ENCODE results near the gene RGS19. TPM values are rescaled to one million over a fixed set of nuclear protein-coding genes. Genes with fewer than 3 reads are reported as not detected.

The RGS19 gene
- total RNA-seq, 1 experiment from 2014 or later: 18.5 TPM

DNA sequence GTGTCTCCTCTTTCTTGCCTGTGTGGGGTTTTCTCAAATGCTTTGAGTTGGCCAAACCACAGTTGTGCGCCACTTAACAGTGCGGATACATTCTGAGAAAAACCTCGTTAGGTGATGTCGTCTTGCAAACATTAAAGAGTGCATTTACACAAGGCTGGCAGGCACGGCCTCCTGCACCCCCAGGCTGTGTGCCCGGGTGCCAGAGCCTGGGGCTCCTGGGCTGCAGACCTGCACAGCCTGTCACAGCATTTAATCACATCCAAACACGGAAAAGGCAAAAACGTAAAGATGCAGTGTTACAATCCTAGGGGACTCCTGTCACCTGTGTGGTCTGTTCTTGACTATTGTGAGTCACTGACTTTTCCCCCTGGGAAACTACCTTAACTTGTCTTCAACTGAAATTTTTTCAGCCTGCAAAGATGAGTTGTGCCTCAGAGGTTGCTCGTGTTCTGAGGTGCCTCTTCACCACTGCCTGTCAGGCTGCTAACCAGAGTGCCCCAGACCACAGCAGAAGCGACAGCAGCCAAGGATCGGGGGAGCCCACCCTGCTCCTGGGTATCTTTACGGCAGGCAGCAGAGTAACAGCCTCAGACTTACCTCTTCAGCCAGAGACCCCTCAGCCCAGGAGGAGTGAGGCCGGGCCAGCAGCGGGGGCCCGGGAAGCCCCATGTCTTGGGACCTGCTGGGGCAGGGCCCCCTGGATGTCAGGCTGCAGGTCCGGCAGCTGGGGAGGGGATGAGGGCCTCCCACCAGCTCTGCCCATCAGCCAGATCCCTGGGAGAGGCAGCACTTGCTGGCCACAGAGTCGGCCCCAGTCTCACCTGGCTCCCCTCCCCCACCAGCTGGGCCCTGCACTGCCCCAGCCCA, 44.0 kb downstream of the RGS19 start:
- DNase-seq (ENCODE audit: low read depth in 1 of 2, low spot score in 2 of 2): no peak
- Histone ChIP-seq H3K27ac (no peak overlapping the region), H3K36me3 (peaks cover 41% of the 10 kb centered on the region), H3K4me1 (replicated peaks) (peaks cover 19% of the 10 kb centered on the region), H3K9me3 (replicated peaks) (no peaks in the 10 kb centered on the region), H3K4me3 (no peak overlapping the region), H3K27me3 (replicated peaks) (peaks cover 6% of the 10 kb centered on the region; the same call in 1 of the 2 replicates)

DNA sequence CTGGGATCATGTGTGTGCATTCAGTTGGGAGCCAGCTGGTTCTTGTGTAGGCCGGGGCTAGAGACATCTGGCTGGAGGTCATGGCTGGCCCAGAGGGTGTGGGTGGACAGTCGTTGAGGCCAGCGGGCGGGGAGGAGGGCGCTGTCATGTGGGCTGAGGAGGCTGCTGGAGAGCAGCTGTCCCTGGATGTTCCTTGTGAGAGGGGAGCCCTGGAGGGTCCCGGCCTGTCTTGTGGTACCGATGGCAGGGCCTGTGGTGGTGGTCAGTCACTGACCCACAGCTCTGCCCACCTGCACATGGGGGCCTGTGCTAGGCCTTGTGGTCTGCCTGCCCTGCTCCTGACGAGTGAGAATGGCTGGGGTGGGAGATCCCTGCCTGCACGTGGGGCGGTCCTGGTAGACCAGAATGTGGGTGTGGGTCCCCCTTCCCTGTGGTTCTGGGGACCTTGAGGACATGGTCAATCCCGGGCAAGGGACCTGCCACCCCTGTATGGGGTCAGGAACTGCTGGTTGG, 45.3 kb downstream of the RGS19 start:
- no peak for DNase-seq (ENCODE audit: low read depth in 1 of 2, low spot score in 2 of 2)
- Histone ChIP-seq H3K27me3 (replicated peaks) (peaks cover 6% of the 10 kb centered on the region; the same call in 1 of the 2 replicates), H3K4me1 (replicated peaks) (peaks cover 14% of the 10 kb centered on the region)

DNA sequence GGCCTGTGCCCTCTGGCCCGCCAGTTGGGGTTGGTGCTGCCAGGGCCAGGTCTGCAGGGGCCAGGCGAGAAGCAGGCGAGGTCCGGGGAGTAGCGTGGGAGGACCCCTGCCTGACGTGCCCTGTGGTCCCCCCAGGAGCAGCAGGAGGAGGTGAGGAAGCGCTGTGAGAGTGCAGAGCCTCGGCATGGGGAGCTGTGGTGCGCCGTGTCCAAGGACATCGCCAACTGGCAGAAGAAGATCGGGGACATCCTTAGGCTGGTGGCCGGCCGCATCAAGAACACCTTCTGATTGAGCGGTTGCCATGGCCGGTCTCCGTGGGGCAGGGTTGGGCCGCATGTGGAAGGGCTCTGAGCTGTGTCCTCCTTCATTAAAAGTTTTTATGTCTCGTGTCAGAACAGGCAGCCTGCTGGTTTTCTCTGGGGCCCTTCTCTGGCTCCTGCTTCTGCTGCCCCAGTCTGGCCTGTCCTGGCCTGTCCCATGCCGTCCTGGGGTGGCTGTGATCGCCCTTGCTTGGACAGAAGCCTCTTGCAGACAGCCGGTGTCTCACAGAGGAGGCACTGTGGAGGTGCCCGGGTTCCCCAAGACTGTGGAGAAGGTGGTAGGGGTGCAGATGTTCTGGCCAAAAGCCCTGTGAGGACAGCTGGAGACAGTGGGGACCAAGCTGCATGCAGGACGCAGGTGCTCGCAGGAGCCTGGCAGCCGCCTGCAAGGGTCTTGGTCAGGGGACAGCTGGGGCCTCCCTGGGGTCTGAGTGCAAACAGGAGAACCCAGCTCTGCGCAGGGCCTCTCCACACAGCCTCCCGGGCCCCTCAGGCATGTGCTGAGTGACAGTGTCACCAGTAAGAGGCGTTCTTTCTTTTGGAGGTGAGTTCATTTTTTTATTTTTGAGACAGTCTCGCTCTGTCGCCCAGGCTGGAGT, 46.4 kb downstream of the RGS19 start:
- no peak overlapping the region for H3K27ac ChIP-seq
- H3K27me3 ChIP-seq (replicated peaks): peaks cover 6% of the 10 kb centered on the region; the same call in 1 of the 2 replicates
- DNase-seq (ENCODE audit: low read depth in 1 of 2, low spot score in 2 of 2): no peak
- no peak overlapping the region for H3K4me3 ChIP-seq
- H3K9me3 ChIP-seq (replicated peaks): no peaks in the 10 kb centered on the region
- H3K4me1 ChIP-seq (replicated peaks): peaks cover 3% of the 10 kb centered on the region
- H3K36me3 ChIP-seq: peaks cover 62% of the 10 kb centered on the region

More for the DNA sequence above, 45.3 kb downstream of the RGS19 start:
- H3K36me3 ChIP-seq: peaks cover 51% of the 10 kb centered on the region
- H3K27ac ChIP-seq: no peak overlapping the region
- no peaks in the 10 kb centered on the region for H3K9me3 ChIP-seq (replicated peaks)
- no peak overlapping the region for H3K4me3 ChIP-seq

DNA sequence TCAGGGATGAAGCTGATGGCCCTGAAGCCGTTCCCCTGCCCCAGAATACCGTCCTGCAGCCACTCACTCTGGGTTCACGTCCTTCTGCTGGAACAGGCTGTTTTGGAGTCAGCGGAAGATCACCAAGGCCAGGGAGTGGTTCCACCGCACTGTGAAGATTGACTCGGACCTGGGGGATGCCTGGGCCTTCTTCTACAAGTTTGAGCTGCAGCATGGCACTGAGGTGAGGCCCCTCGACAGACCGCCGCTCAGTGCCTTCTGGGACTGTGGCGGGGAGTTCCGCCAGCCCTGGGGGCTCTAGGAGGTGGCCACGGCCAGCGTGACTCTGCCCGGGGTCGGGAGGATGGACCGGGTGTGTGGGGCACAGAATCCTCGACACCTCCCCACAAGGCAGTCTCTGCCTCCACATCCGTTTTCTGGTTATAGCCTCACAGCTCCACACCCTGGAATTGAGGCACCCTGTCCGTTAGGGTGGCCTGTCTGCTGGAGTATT, 47.5 kb downstream of the RGS19 start:
- no peak for DNase-seq (ENCODE audit: low read depth in 1 of 2, low spot score in 2 of 2)
- Histone ChIP-seq H3K4me1 (replicated peaks) (no peaks in the 10 kb centered on the region; the same call in 1 of the 2 replicates), H3K4me3 (no peak overlapping the region), H3K9me3 (replicated peaks) (no peaks in the 10 kb centered on the region), H3K27ac (no peak overlapping the region), H3K36me3 (peaks cover 73% of the 10 kb centered on the region), H3K27me3 (replicated peaks) (no peaks in the 10 kb centered on the region)

DNA sequence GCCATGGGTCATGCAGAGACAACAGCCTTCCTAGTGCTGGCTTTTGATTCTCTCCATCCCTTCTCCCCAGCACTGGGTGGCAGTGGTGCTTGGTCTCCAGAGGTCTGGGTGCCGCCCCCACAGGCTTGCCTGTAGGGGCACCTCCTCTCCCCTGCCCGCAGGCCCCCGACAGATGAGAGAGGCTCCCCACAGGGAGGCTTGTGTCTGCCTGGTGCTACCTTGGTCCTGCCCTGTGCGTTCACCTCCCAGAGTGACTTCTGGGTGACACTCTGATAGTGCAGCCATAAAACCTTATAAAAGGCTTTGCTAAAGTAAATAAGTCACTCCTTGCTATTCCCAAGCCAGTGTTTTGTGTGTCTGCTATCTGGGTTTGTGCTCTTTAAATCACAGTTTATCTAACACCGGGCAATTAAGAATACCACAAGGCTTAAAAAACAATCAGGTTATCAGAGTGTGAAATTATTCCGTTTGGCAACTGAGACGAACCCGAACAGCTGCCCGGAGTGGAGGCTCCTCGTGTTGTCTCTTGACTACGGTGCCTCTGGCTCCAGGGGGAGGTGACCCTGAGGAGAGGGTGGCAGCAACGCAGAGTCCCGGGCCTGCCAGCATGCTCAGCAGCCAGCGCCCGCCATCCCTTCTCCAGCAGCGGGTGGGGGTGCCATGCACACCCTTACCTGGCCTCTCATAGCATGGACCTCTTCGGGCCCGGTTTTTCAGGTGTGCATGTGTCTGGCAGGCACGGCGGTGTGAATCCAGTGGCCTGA, 48.8 kb downstream of the RGS19 start:
- H3K36me3 ChIP-seq: peaks cover 83% of the 10 kb centered on the region
- H3K9me3 ChIP-seq (replicated peaks): no peaks in the 10 kb centered on the region
- no peak overlapping the region for H3K4me3 ChIP-seq
- H3K4me1 ChIP-seq (replicated peaks): no peaks in the 10 kb centered on the region; the same call in 1 of the 2 replicates
- no peaks in the 10 kb centered on the region for H3K27me3 ChIP-seq (replicated peaks)
- no peak for DNase-seq (ENCODE audit: low read depth in 1 of 2, low spot score in 2 of 2)
- no peak overlapping the region for H3K27ac ChIP-seq

DNA sequence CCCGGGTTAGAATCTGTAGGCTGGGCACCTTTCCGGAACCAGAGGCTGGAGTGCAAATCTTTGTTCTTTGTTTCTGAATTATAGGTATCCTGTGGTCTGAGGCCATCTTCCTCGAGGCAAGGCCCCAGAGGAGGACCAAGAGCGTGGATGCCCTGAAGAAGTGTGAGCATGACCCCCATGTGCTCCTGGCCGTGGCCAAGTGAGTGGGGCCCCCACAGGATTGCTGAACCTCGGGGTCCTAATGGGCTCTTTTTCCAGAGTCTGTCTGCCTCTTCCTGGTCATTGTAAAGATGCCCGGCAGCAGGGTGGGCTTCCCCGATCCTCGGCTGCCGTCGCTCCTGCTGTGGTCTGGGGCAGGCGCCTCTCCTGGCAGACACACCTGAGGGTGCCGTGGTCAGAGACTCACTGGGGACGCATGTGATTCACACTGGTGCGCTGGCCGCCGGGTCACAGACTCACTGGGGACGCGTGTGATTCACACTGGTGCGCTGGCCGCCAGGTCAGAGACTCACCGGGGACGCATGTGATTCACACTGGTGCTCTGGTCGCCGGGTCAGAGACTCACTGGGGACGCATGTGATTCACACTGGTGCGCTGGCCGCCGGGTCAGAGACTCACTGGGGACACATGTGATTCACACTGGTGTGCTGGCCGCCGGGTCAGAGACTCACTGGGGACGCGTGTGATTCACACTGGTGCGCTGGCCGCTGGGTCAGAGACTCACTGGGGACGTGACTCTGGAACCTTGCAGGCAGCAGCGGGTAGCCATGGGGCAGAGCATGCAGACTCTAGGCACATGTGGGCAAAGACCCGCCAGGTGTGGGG, 49.8 kb downstream of the RGS19 start:
- peaks cover 86% of the 10 kb centered on the region for H3K36me3 ChIP-seq

DNA sequence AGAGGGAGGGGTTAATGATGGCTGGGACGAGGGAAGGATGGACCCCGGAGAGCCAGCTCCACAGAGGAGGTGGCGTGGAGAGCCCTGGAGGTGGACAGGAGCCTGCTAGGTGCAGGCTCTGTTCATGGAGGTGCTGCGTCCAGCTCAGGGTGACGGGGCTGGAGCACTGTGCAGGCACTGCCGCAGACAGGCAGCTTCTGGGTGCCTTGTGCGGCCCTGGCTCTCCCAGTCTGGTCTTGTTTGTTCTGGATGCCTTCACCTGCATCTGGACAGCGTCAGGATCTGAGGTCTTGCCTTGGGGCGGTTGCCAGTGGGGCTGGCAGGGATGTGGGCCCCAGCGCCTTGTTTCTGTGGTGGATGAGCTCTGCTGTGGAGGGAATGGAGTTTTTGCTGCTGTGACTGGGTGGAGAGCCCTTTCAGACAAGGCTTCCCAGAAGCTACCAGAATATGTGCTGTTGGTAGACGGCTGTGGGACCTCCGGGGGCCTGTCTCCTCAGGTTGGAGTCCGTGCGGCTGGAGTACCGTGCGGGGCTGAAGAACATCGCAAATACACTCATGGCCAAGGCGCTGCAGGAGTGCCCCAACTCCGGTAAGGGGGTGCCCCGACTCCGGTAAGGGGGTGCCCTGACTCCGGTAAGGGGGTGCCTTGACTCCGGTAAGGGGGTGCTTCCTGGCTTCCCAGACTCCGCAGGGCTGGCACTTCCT, 51.2 kb downstream of the RGS19 start:
- Histone ChIP-seq H3K27ac (no peak overlapping the region), H3K9me3 (replicated peaks) (no peaks in the 10 kb centered on the region), H3K36me3 (peaks cover 93% of the 10 kb centered on the region), H3K4me1 (replicated peaks) (no peaks in the 10 kb centered on the region), H3K27me3 (replicated peaks) (no peaks in the 10 kb centered on the region), H3K4me3 (no peak overlapping the region)
- no peak for DNase-seq (ENCODE audit: low read depth in 1 of 2, low spot score in 2 of 2)

More for the DNA sequence above, 49.8 kb downstream of the RGS19 start:
- H3K27ac ChIP-seq: no peak overlapping the region
- no peak overlapping the region for H3K4me3 ChIP-seq
- no peaks in the 10 kb centered on the region for H3K9me3 ChIP-seq (replicated peaks)
- no peaks in the 10 kb centered on the region for H3K4me1 ChIP-seq (replicated peaks)
- no peak for DNase-seq (ENCODE audit: low read depth in 1 of 2, low spot score in 2 of 2)
- H3K27me3 ChIP-seq (replicated peaks): no peaks in the 10 kb centered on the region

DNA sequence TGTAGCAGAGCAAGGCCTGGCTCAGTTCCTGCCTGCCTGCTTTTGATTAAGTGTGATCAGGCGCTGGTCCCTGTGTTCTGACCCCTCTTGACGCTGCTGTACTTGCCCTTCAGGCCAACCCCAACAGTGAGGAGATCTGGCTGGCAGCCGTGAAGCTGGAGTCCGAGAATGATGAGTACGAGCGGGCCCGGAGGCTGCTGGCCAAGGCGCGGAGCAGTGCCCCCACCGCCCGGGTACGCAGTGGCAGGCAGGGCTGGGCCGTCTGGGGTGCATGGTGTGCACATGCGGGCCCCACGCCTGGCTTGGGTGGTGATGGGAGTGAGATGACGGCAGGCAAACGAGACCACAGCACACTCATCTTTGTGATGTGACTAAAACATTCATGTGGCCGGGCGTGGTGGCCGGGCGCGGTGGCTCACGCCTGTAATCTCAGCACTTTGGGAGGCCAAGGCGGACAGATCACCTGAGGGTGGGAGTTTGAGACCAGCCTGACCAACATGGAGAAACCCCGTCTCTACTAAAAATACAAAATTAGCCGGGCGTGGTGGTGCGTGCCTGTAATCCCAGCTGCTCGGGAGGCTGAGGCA, 53.4 kb downstream of the RGS19 start:
- H3K27ac ChIP-seq: no peak overlapping the region
- H3K4me3 ChIP-seq: no peak overlapping the region
- H3K9me3 ChIP-seq (replicated peaks): no peaks in the 10 kb centered on the region
- H3K4me1 ChIP-seq (replicated peaks): no peaks in the 10 kb centered on the region
- peaks cover 89% of the 10 kb centered on the region for H3K36me3 ChIP-seq
- no peaks in the 10 kb centered on the region for H3K27me3 ChIP-seq (replicated peaks)
- no peak for DNase-seq (ENCODE audit: low read depth in 1 of 2, low spot score in 2 of 2)

DNA sequence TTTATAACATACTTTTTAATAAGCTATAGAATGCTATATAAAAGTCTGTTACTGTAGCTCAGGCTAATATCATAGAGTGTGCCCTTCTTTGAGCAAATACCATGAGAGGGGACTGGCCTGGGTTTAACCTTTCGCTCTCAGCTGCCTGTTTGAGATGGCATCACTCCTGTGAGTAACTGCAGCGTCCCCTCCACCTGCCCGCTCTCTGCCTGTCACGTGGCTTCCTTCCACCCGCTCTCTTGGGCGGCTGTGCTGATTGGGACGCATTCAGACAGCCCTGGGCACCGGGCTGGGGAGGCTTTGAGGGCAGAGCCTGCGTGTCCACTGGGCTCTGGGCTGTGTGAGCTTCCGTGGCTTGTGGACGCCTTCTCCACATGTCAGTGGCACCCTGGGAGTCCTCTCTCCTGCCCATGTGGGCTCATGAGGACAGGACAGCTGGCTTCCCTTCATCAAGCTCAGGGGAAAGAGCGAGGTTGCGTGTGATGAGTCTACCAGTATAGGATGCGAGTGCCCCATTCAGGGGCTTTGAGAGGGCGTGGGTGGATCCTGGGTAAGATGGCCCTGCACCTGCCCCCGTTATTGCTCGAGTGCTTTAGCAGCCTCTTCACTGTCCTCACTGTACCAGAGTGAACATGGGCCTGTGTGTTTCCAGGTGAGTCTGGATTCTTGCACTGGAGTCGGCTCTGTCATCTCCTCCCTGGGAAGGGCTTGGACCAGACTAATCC, 54.1 kb downstream of the RGS19 start:
- Histone ChIP-seq H3K4me3 (no peak overlapping the region), H3K27ac (no peak overlapping the region), H3K9me3 (replicated peaks) (no peaks in the 10 kb centered on the region), H3K36me3 (peaks cover 85% of the 10 kb centered on the region), H3K27me3 (replicated peaks) (no peaks in the 10 kb centered on the region), H3K4me1 (replicated peaks) (no peaks in the 10 kb centered on the region)
- no peak for DNase-seq (ENCODE audit: low read depth in 1 of 2, low spot score in 2 of 2)

DNA sequence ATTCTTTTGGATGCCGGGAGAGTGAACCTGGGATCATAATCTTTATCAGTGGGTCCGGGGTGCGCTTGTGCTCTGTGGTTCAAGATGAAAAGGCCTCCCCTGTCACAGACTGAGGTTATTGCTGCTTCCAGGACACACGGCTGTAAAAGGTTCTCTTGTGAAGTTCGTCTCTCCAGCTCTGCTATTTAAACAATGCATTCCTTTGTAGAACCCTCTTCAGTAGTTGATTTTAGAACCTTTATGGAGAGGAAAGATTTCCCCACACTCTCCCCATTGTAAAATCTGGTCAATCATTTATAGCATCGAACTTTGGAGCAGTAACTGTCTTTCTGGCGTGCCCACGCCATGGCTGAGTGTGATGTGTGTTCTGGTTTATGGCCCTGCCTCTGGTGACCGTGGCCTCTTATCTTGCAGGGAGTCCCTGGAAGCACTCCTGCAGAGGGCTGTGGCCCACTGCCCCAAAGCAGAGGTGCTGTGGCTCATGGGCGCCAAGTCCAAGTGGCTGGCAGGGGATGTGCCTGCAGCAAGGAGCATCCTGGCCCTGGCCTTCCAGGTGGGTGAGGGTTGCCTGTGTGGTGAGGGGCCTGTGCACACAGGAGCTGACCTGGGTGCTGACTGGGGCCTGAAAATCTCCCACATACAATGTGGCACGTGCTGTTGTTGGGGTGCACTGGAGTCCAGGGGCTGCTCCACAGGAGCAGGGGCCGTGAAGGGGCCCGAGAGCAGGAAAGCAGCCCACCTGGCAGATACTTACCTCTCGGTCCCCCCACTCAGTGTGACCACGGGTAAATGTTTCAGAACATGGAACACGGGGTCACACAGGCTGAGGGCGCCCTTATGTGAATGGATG, 55.0 kb downstream of the RGS19 start:
- Histone ChIP-seq H3K4me1 (replicated peaks) (no peaks in the 10 kb centered on the region), H3K36me3 (peaks cover 88% of the 10 kb centered on the region), H3K4me3 (no peak overlapping the region), H3K27ac (no peak overlapping the region), H3K9me3 (replicated peaks) (no peaks in the 10 kb centered on the region), H3K27me3 (replicated peaks) (no peaks in the 10 kb centered on the region)
- no peak for DNase-seq (ENCODE audit: low read depth in 1 of 2, low spot score in 2 of 2)
